HCT116 (cell line): ENCODE measurements around the gene PRKAG2.

Experiments
- ATF3 ChIP-seq: IDR thresholded peaks from 2 replicates; pipeline ENCODE4 v1.6.1; 2012
- CTCF ChIP-seq, 3 experiments: fragments of 200-600 bp in 1 of 3; sonication (generic) in 1 of 3; IDR thresholded peaks in 2 of 3; conservative IDR thresholded peaks in 1 of 3; 2 replicates each; pipeline ENCODE4 v1.5.1; 2012 to 2017; ENCODE audit warnings: low read depth in 2 of 3, low read length in 2 of 3, antibody characterized with exemption in 1 of 3, borderline replicate concordance in 1 of 3, control low read depth in 1 of 3, mild to moderate bottlenecking in 1 of 3, mixed read lengths in 1 of 3, mixed run types in 1 of 3, moderate library complexity in 1 of 3; ENCODE audit not compliant: insufficient read depth in 1 of 3
- ELF1 ChIP-seq: IDR thresholded peaks from 2 replicates; pipeline ENCODE4 v1.6.1; 2012; ENCODE audit warnings: low read depth, borderline replicate concordance
- EZH2 ChIP-seq: fragments of 200-600 bp; sonication (generic); IDR thresholded peaks from 2 replicates; pipeline ENCODE4 v1.6.1; 2017; ENCODE audit warnings: antibody characterized with exemption, mixed run types
- EZH2phosphoT487 ChIP-seq: fragments of 200-600 bp; IDR thresholded peaks from 2 replicates; pipeline ENCODE4 v1.6.1; 2018; ENCODE audit warnings: antibody characterized with exemption, borderline replicate concordance
- MAX ChIP-seq: IDR thresholded peaks from 2 replicates; pipeline ENCODE4 v1.6.1; 2012
- POLR2A ChIP-seq: IDR thresholded peaks from 2 replicates; pipeline ENCODE4 v1.7.0; 2011; ENCODE audit warnings: borderline replicate concordance; ENCODE audit not compliant: insufficient read depth, insufficient read length; ENCODE audit errors: extremely low read depth
- POLR2AphosphoS5 ChIP-seq: IDR thresholded peaks from 2 replicates; pipeline ENCODE4 v1.6.1; 2011; ENCODE audit warnings: mild to moderate bottlenecking, low read depth, low read length, moderate library complexity
- RAD21 ChIP-seq: IDR thresholded peaks from 2 replicates; pipeline ENCODE4 v1.6.1; 2012; ENCODE audit warnings: low read depth, mild to moderate bottlenecking
- SRF ChIP-seq: IDR thresholded peaks from 2 replicates; pipeline ENCODE4 v1.6.1; 2012; ENCODE audit warnings: low read depth
- YY1 ChIP-seq: IDR thresholded peaks from 2 replicates; pipeline ENCODE4 v1.6.1; 2011; ENCODE audit warnings: low read length, low read depth, moderate library complexity, mild to moderate bottlenecking; ENCODE audit not compliant: insufficient replicate concordance; ENCODE audit errors: extremely low read depth
- ZNF274 ChIP-seq: fragments of 200-500 bp; sonication (Bioruptor generic); IDR thresholded peaks from 2 replicates; pipeline ENCODE4 v1.6.1; 2014; ENCODE audit warnings: mild to moderate bottlenecking, low read depth, low read length, inconsistent platforms
- TF ChIP-seq, protein P1 (sequence below): IDR thresholded peaks from 2 replicates; pipeline ENCODE4 v1.6.1; 2012; ENCODE audit warnings: low read depth

- TF ChIP-seq ZNF274 (no peak), POLR2A (no peak), CTCF (IDR thresholded peaks at IDR 0.05 in 2 of 3, conservative IDR thresholded peaks at IDR 0.05 in 1 of 3; ENCODE audit: borderline replicate concordance in 1 of 3, insufficient read depth in 1 of 3, low read depth in 2 of 3, low read length in 2 of 3) (no peak), SRF (no peak), MAX (no peak), YY1 (no peak), RAD21 (no peak), EZH2 (no peak), ELF1 (no peak), ATF3 (no peak), EZH2phosphoT487 (no peak), POLR2AphosphoS5 (no peak)
- TF ChIP-seq, protein P1, sequence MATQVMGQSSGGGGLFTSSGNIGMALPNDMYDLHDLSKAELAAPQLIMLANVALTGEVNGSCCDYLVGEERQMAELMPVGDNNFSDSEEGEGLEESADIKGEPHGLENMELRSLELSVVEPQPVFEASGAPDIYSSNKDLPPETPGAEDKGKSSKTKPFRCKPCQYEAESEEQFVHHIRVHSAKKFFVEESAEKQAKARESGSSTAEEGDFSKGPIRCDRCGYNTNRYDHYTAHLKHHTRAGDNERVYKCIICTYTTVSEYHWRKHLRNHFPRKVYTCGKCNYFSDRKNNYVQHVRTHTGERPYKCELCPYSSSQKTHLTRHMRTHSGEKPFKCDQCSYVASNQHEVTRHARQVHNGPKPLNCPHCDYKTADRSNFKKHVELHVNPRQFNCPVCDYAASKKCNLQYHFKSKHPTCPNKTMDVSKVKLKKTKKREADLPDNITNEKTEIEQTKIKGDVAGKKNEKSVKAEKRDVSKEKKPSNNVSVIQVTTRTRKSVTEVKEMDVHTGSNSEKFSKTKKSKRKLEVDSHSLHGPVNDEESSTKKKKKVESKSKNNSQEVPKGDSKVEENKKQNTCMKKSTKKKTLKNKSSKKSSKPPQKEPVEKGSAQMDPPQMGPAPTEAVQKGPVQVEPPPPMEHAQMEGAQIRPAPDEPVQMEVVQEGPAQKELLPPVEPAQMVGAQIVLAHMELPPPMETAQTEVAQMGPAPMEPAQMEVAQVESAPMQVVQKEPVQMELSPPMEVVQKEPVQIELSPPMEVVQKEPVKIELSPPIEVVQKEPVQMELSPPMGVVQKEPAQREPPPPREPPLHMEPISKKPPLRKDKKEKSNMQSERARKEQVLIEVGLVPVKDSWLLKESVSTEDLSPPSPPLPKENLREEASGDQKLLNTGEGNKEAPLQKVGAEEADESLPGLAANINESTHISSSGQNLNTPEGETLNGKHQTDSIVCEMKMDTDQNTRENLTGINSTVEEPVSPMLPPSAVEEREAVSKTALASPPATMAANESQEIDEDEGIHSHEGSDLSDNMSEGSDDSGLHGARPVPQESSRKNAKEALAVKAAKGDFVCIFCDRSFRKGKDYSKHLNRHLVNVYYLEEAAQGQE, result no peak
Measured at GRCh38 chr7:151757274-151757673, 119.6 kb downstream of the PRKAG2 start.
